NCI-H2227 treated with DMSO at 0.1 percent for 48 hours (cell line): ENCODE measurements around the gene TLE3.
A peak's percentile ranks its signal among the peaks of the same experiment; 100 is the strongest.

ENCODE experiments used
- DNase-seq: peaks from one replicate; lab custom pipeline; 2025; lab: John Stamatoyannopoulos, UW

TLE3 gene

GRCh38 chr15:70099167-70099966 lies 1.6 kb upstream of the TLE3 start:
- DNase-seq: peak; percentile 94

- no peak for DNase-seq
These were observed 897 bp upstream of the TLE3 start for GRCh38 chr15:70098461-70099166.

GRCh38 chr15:70098153-70098460 lies 390 bp upstream of the TLE3 start:
- no peak for DNase-seq

- DNase-seq: no peak
These were observed 725 bp downstream of the TLE3 start for GRCh38 chr15:70097063-70097320.

- no peak for DNase-seq
These were observed 1.3 kb downstream of the TLE3 start for GRCh38 chr15:70096215-70097062.

- DNase-seq: no peak
These were observed 2.1 kb downstream of the TLE3 start for GRCh38 chr15:70095408-70096214.

- DNase-seq: no peak
These were observed 2.9 kb downstream of the TLE3 start for GRCh38 chr15:70094690-70095311.

- no peak for DNase-seq
These were observed 4.0 kb downstream of the TLE3 start for GRCh38 chr15:70093481-70094319.

GRCh38 chr15:70093070-70093469 lies 4.6 kb downstream of the TLE3 start:
- no peak for DNase-seq

GRCh38 chr15:70092464-70093027 lies 5.2 kb downstream of the TLE3 start:
- no peak for DNase-seq

- peak; percentile 70 for DNase-seq
These were observed 5.8 kb downstream of the TLE3 start for GRCh38 chr15:70091726-70092463.

GRCh38 chr15:70090436-70091296 lies 7.1 kb downstream of the TLE3 start:
- DNase-seq: no peak

- no peak for DNase-seq
These were observed 8.1 kb downstream of the TLE3 start for GRCh38 chr15:70089692-70089971.

GRCh38 chr15:70088887-70089691 lies 8.6 kb downstream of the TLE3 start:
- no peak for DNase-seq

GRCh38 chr15:70088455-70088854 lies 9.3 kb downstream of the TLE3 start:
- peak; percentile 78 for DNase-seq

GRCh38 chr15:70087708-70088352 lies 9.9 kb downstream of the TLE3 start:
- no peak for DNase-seq

- no peak for DNase-seq
These were observed 11.1 kb downstream of the TLE3 start for GRCh38 chr15:70086636-70087035.

GRCh38 chr15:70084461-70084860 lies 13.3 kb downstream of the TLE3 start:
- no peak for DNase-seq
